HG03575 (cell line): ENCODE results near the gene SSTR4.
"Not testable (repeated sequence)": the region's sequence is repeated elsewhere in the genome, so short reads cannot be mapped to it uniquely, and the experiment has no call there.

Experiments
- ATAC-seq: cut with Tn5 transposase; IDR thresholded peaks from one replicate; pipeline ENCODE4 v1.9.1; 2021; ENCODE audit not compliant: unreplicated experiment, insufficient number of reproducible peaks, low FRiP score; ENCODE audit errors: extremely low read depth

Gene SSTR4

GRCh38 chr20:23013429-23013828 is 21.7 kb upstream of the SSTR4 start:
- ATAC-seq, result no peak

- no peak for ATAC-seq
These were observed 17.6 kb upstream of the SSTR4 start for GRCh38 chr20:23017516-23017915.

GRCh38 chr20:23018432-23018831 is 16.7 kb upstream of the SSTR4 start:
- ATAC-seq, result no peak

GRCh38 chr20:23018941-23019340 is 16.2 kb upstream of the SSTR4 start:
- no peak for ATAC-seq

GRCh38 chr20:23019403-23019802 is 15.7 kb upstream of the SSTR4 start:
- ATAC-seq, result no peak

- ATAC-seq, result no peak
These were observed 14.7 kb upstream of the SSTR4 start for GRCh38 chr20:23020230-23021018.

- ATAC-seq, result no peak
These were observed 13.6 kb upstream of the SSTR4 start for GRCh38 chr20:23021541-23021940.

GRCh38 chr20:23021951-23022350 is 13.2 kb upstream of the SSTR4 start:
- ATAC-seq, result no peak

- ATAC-seq, result no peak
These were observed 12.3 kb upstream of the SSTR4 start for GRCh38 chr20:23022849-23023248.

- ATAC-seq, result no peak
These were observed 11.4 kb upstream of the SSTR4 start for GRCh38 chr20:23023621-23024177.

GRCh38 chr20:23024701-23025100 is 10.4 kb upstream of the SSTR4 start:
- no peak for ATAC-seq

GRCh38 chr20:23025503-23025902 is 9.6 kb upstream of the SSTR4 start:
- not testable (repeated sequence) for ATAC-seq

GRCh38 chr20:23027721-23028120 is 7.4 kb upstream of the SSTR4 start:
- ATAC-seq, result no peak

- no peak for ATAC-seq
These were observed 6.7 kb upstream of the SSTR4 start for GRCh38 chr20:23028392-23028791.

GRCh38 chr20:23029324-23029723 is 5.8 kb upstream of the SSTR4 start:
- ATAC-seq, result no peak

GRCh38 chr20:23031346-23031745 is 3.8 kb upstream of the SSTR4 start:
- ATAC-seq, result no peak

- no peak for ATAC-seq
These were observed 2.9 kb upstream of the SSTR4 start for GRCh38 chr20:23032056-23032749.

GRCh38 chr20:23032750-23033078 is 2.4 kb upstream of the SSTR4 start:
- ATAC-seq, result no peak

GRCh38 chr20:23033918-23034317 is 1.2 kb upstream of the SSTR4 start:
- ATAC-seq, result no peak

GRCh38 chr20:23035731-23036130 is 619 bp downstream of the SSTR4 start:
- no peak for ATAC-seq
